Uterus (tissue), 4 donors: ENCODE measurements around the gene L2HGDH. TPM values are rescaled to one million over a fixed set of nuclear protein-coding genes. Genes with fewer than 3 reads are reported as not detected.
"Not testable (repeated sequence)": the region's sequence is repeated elsewhere in the genome, so short reads cannot be mapped to it uniquely, and the experiment has no call there.

Experiments used
- DNase-seq, 2 donors: peaks; one replicate each; pipeline ENCODE4 v3.0.0-alpha.2; 2019 to 2020
- H3K27ac ChIP-seq, 2 donors: fragments of 200-600 bp; sonication (generic); 1 replicate in 1 of 2; 2 replicates in 1 of 2; pipeline ENCODE4 v1.5.1; 2016 to 2018
- H3K27me3 ChIP-seq, 2 donors: fragments of 200-600 bp; sonication (generic); one replicate each; pipeline ENCODE4 v1.5.1; 2018 to 2019; ENCODE audit warnings: control low read depth in 1 of 2
- H3K36me3 ChIP-seq, 2 donors: fragments of 200-600 bp; sonication (generic); one replicate each; pipeline ENCODE4 v1.5.1; 2019; ENCODE audit warnings: control low read depth in 1 of 2
- H3K4me1 ChIP-seq, 2 donors: fragments of 200-600 bp; sonication (generic); one replicate each; pipeline ENCODE4 v1.5.1; 2018 to 2019; ENCODE audit warnings: control low read depth in 1 of 2
- H3K4me3 ChIP-seq, 2 donors: fragments of 200-600 bp; sonication (generic); 1 replicate in 1 of 2; 2 replicates in 1 of 2; pipeline ENCODE4 v1.5.1; 2018 to 2019; ENCODE audit warnings: mild to moderate bottlenecking in 1 of 2
- H3K9me3 ChIP-seq, 2 donors: fragments of 200-600 bp; sonication (generic); one replicate each; pipeline ENCODE4 v1.5.1; 2019; ENCODE audit warnings: control low read depth in 1 of 2
- CTCF ChIP-seq, 4 experiments: fragments of 200-600 bp in 2 of 4; fragments of 450-650 bp in 2 of 4; sonication (generic) in 2 of 4; IDR thresholded peaks; one replicate each; pipeline ENCODE4 v1.5.1; 2016 to 2019; ENCODE audit warnings: antibody characterized with exemption in 4 of 4, mild to moderate bottlenecking in 2 of 4, moderate library complexity in 1 of 4
- POLR2A ChIP-seq, 2 donors: fragments of 450-650 bp; IDR thresholded peaks; one replicate each; pipeline ENCODE4 v1.6.1; 2016; ENCODE audit warnings: antibody characterized with exemption in 2 of 2, mild to moderate bottlenecking in 1 of 2, moderate library complexity in 1 of 2
- intact Hi-C: fragments of 100-400 bp; cut with DNase I; formaldehyde crosslinking; loops from one replicate; pipeline ENCODE4 v1.15.1; 2023; ENCODE audit warnings: low total_unique reads
- total RNA-seq, 4 donors: library from RNA; depleted of rRNA in 3 of 4; stranded (reverse); fragments of >200 nt in 3 of 4; gene quantifications; one replicate each; pipeline versions ENCODE4 v1.1.0 to v1.2.4, GENCODE V29; 2014 to 2023
- donor health status: DM: yes; HTN: yes; CAD: no.

The L2HGDH gene
- total RNA-seq, 4 donors from 2014 or later: 0.29 to 7.9 (median 2.5) TPM

GRCh38 chr14:50357124-50357523 lies 45.1 kb upstream of the L2HGDH start:
- no peaks in the 10 kb centered on the region for H3K9me3 ChIP-seq
- no peaks in the 10 kb centered on the region for H3K36me3 ChIP-seq
- H3K27ac ChIP-seq: no peak overlapping the region
- TF ChIP-seq CTCF (IDR thresholded peaks at IDR 0.05): no peak
- TF ChIP-seq POLR2A (IDR thresholded peaks at IDR 0.05): no peak
- no peaks in the 10 kb centered on the region for H3K4me1 ChIP-seq
- no peak overlapping the region for H3K4me3 ChIP-seq
- DNase-seq: no peak
- intact Hi-C loops: no loop called here
- no peaks in the 10 kb centered on the region for H3K27me3 ChIP-seq

- H3K4me1 ChIP-seq, H3K4me3 ChIP-seq, H3K27ac ChIP-seq, DNase-seq, H3K27me3 ChIP-seq, intact Hi-C loops, H3K36me3 ChIP-seq, H3K9me3 ChIP-seq: not testable (repeated sequence)
Measured at GRCh38 chr14:50356283-50356682, 44.3 kb upstream of the L2HGDH start.

- H3K27ac ChIP-seq: no peak overlapping the region
- no peaks in the 10 kb centered on the region for H3K4me1 ChIP-seq
- H3K36me3 ChIP-seq: no peaks in the 10 kb centered on the region
- TF ChIP-seq CTCF (IDR thresholded peaks at IDR 0.05) (no peak), POLR2A (IDR thresholded peaks at IDR 0.05) (no peak)
- no peak for DNase-seq
- intact Hi-C loops: no loop called here
- H3K9me3 ChIP-seq: no peaks in the 10 kb centered on the region
- H3K27me3 ChIP-seq: no peaks in the 10 kb centered on the region
- no peak overlapping the region for H3K4me3 ChIP-seq
Measured at GRCh38 chr14:50355692-50356091, 43.7 kb upstream of the L2HGDH start.

- intact Hi-C loops: no loop called here
- Histone ChIP-seq H3K36me3 (no peaks in the 10 kb centered on the region), H3K4me3 (no peak overlapping the region), H3K4me1 (no peaks in the 10 kb centered on the region), H3K9me3 (no peaks in the 10 kb centered on the region), H3K27ac (no peak overlapping the region), H3K27me3 (no peaks in the 10 kb centered on the region)
- no peak for TF ChIP-seq CTCF (IDR thresholded peaks at IDR 0.05)
- TF ChIP-seq POLR2A (IDR thresholded peaks at IDR 0.05): no peak
- DNase-seq: no peak
Measured at GRCh38 chr14:50354527-50354926, 42.5 kb upstream of the L2HGDH start.

- no peaks in the 10 kb centered on the region for H3K4me1 ChIP-seq
- intact Hi-C loops: no loop called here
- H3K9me3 ChIP-seq: no peaks in the 10 kb centered on the region
- H3K27me3 ChIP-seq: no peaks in the 10 kb centered on the region
- no peak for TF ChIP-seq CTCF (IDR thresholded peaks at IDR 0.05)
- no peaks in the 10 kb centered on the region for H3K36me3 ChIP-seq
- no peak for DNase-seq
- H3K4me3 ChIP-seq: no peak overlapping the region
- H3K27ac ChIP-seq: peak overlapping the region in 1 of 2 donors; percentile 15
Measured at GRCh38 chr14:50353126-50353525, 41.1 kb upstream of the L2HGDH start.

GRCh38 chr14:50352584-50352983 lies 40.6 kb upstream of the L2HGDH start:
- no peaks in the 10 kb centered on the region for H3K27me3 ChIP-seq
- no peak for DNase-seq
- intact Hi-C loops: no loop called here
- no peaks in the 10 kb centered on the region for H3K4me1 ChIP-seq
- no peaks in the 10 kb centered on the region for H3K9me3 ChIP-seq
- no peaks in the 10 kb centered on the region for H3K36me3 ChIP-seq
- peak overlapping the region in 1 of 2 donors; percentile 15 for H3K27ac ChIP-seq
- TF ChIP-seq POLR2A (IDR thresholded peaks at IDR 0.05) (no peak), CTCF (IDR thresholded peaks at IDR 0.05) (no peak)
- no peak overlapping the region for H3K4me3 ChIP-seq
